D721Med (cell line): ENCODE data around the gene CAMK2B.

ENCODE experiments used
- DNase-seq: peaks from one replicate; pipeline ENCODE4 v3.0.0; 2011; ENCODE audit warnings: low spot score; ENCODE audit not compliant: insufficient read length
- FAIRE-seq: peaks from 2 replicates; lab custom pipeline; 2011; peaks lifted over from hg19 to GRCh38; lab: Jason Lieb, UNC
- CTCF ChIP-seq: IDR thresholded peaks from 2 replicates; pipeline ENCODE4 v1.5.1; 2012; ENCODE audit warnings: mild to moderate bottlenecking, control low read depth; ENCODE audit not compliant: insufficient read depth; ENCODE audit errors: missing control alignments

The CAMK2B gene

DNA sequence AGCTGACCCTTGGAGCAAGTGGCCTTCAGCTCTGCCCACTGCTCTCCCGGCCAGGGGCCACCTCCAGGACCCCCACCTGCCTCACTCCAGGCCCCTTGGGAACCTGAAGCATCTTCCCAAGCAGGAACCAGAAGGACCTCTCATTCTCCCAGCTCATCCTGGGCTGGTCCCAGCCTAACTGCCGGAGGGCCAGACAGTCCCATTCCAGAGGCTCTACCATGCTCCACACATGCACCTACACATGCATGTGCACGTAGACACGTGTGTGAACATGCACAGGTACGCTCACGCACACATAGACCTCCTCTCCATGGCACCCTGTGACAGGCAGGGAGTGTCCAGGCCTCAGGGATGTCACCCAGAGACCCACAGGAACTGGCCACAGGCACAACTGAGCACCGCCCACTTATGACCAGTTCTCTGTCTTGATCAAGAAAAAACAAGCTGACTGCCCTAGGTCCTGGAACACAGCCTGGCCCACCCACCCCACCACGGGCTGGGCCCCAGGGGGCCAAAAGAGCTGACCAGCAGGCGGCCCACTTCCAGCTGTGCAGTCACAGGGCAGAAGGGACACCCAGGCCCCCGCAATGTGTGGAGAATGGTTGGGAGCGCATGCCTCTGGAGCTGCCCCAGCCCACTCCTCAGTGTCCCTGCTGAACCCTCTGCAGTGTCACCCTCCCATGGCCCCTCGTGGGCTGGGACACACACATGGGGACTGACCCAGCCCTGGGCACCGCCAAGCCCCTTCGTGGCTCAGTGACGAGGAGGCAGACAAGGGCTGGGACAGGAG lies 43.4 kb downstream of the CAMK2B start:
- FAIRE-seq (no peak), DNase-seq (peak; percentile 13)
- no peak for TF ChIP-seq CTCF

- no peak for TF ChIP-seq CTCF
- peak; percentile 16 for DNase-seq
- no peak for FAIRE-seq
These were observed 44.2 kb downstream of the CAMK2B start for GRCh38 chr7:44280993-44281721.

DNA sequence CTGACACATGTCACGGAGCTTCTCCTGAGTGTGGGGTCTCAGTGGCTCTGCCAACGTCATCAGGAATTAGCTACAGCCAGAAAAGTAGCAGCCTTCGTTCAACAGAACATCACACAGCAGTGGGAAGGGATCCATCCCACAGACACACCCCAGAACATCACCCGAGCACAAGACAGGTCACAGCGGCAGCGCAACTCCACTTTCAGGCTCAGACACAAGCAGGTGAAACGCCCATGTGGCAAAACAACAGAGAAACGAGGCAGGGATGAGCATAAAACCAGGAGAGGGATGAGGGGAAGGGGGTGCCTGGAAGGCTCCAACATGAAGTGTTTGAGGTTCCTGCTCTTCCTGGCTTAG lies 44.8 kb downstream of the CAMK2B start:
- TF ChIP-seq CTCF, result no peak
- DNase-seq, result peak; percentile 13
- FAIRE-seq, result no peak

- peak; percentile 1 for DNase-seq
- no peak for TF ChIP-seq CTCF
- no peak for FAIRE-seq
These were observed 45.5 kb downstream of the CAMK2B start for GRCh38 chr7:44279731-44280505.

DNA sequence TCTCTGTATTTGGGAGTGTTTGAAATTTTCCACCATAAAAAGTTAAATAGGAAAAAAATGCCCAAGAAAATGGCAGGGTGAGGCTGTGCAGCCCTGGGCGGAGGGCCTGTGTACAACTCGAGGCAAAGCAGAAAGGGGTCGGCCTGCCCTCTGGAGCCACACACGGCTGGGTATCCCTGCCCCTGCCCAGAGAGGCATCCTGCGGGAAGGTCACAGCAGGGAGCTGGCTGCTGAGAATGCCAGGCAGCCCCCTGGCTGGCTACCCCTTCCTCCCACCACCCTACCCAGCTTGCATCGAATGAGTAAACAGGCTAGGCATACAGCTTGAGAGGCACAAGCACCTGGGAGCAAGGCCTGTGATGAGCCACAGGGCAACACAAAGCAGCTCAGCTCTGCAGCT lies 46.1 kb downstream of the CAMK2B start:
- no peak for FAIRE-seq
- peak; percentile 1 for DNase-seq
- no peak for TF ChIP-seq CTCF

DNA sequence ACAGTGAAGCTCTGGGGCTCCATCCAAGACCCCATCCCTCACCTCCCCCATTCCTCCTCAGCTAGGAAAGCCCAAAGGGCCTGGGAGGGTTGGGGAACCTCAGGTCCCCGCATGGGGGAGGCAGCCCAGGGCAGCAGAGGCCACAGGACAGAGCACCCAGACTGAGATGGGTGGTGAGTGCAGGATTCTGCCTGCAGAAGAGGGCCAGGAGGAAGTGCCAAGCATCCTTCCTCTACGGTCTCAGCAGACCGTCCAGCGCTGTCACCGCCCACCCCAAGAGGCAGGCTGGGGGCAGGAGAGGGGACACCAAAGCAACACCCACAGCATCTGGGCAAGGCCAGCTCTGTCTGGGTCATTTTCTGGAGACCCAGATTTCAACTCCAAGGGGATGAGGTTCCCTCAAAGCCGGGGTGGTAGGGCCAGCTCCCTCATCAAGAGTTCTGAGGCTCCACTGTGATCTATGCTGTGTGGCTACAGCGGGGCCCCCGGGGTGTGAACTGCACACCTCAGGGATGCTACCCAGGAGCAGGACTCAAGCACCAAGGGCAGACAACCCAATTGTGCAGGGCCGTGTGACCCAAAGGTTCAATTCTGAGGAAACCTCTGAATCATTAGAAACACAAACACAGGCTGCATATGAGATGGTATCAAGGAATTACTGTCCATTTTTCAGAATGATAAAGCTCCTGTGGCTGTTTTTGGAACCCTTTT lies 46.8 kb downstream of the CAMK2B start:
- TF ChIP-seq CTCF, result no peak
- FAIRE-seq (no peak), DNase-seq (peak; percentile 7)
